Small intestine (tissue), 7 donors: ENCODE data around the gene MARCO. TPM values are rescaled to one million over a fixed set of nuclear protein-coding genes. Genes with fewer than 3 reads are reported as not detected.
A peak's percentile ranks its signal among the peaks of the same experiment; 100 is the strongest.

ENCODE experiments used
- DNase-seq, 2 donors: peaks; one replicate each; pipeline versions ENCODE4 v3.0.0 to v3.0.0-alpha.2; 2013
- FAIRE-seq: peaks from 2 replicates; lab custom pipeline; 2012; peaks lifted over from hg19 to GRCh38; lab: Jason Lieb, UNC
- H3K27ac ChIP-seq, 3 donors: one replicate each; pipeline ENCODE4 v1.5.1; 2013; ENCODE audit warnings: low read length in 2 of 3, mild to moderate bottlenecking in 2 of 3, control low read depth in 1 of 3, inconsistent platforms in 1 of 3, low read depth in 1 of 3, moderate library complexity in 1 of 3
- H3K27me3 ChIP-seq, 3 donors: one replicate each; pipeline ENCODE4 v1.6.1; 2013; ENCODE audit warnings: low read length in 3 of 3, inconsistent platforms in 1 of 3; ENCODE audit not compliant: control insufficient read depth in 3 of 3, insufficient read depth in 3 of 3
- H3K36me3 ChIP-seq, 3 donors: one replicate each; pipeline ENCODE4 v1.6.1; 2013; ENCODE audit warnings: low read length in 3 of 3, inconsistent platforms in 1 of 3, low read depth in 1 of 3, mild to moderate bottlenecking in 1 of 3, moderate library complexity in 1 of 3; ENCODE audit not compliant: control insufficient read depth in 3 of 3, insufficient read depth in 2 of 3
- H3K4me1 ChIP-seq, 3 donors: one replicate each; pipeline ENCODE4 v1.6.1; 2013; ENCODE audit warnings: low read length in 2 of 3, inconsistent platforms in 1 of 3, low read depth in 1 of 3, mild to moderate bottlenecking in 1 of 3, moderate library complexity in 1 of 3; ENCODE audit not compliant: control insufficient read depth in 3 of 3, insufficient read depth in 2 of 3
- H3K4me3 ChIP-seq, 3 donors: one replicate each; pipeline ENCODE4 v1.5.1; 2013; ENCODE audit warnings: low read length in 3 of 3, control low read depth in 1 of 3, inconsistent platforms in 1 of 3, low read depth in 1 of 3, mild to moderate bottlenecking in 1 of 3, moderate library complexity in 1 of 3
- H3K9me3 ChIP-seq, 2 donors: one replicate each; pipeline ENCODE4 v1.6.1; 2013; ENCODE audit warnings: low read depth in 1 of 2, low read length in 1 of 2; ENCODE audit not compliant: control insufficient read depth in 2 of 2, insufficient read depth in 1 of 2
- WGBS, 3 donors: extraction: QIAGEN DNeasy Blood & Tissue Kit; methylation state at CpG; one replicate each; pipeline ENCODE4 v1.1.7; 2013; 5-methylcytosine and 5-hydroxymethylcytosine counted together
- polyA plus RNA-seq, 4 donors: library from polyadenylated mRNA; stranded (reverse) in 3 of 4; unstranded in 1 of 4; fragments of 200-250 nt in 3 of 4; fragments of 120-200 nt in 1 of 4; gene quantifications; one replicate each; pipeline versions ENCODE4 v1.2.1 to v1.2.3, GENCODE V29; 2013
- donor health status: healthy with polysubstance abuse.
- donor health status: control.
- donor health status: control.
- donor health status: Bipolar disorder and iron deficiency.
- donor health status: healthy.

Gene MARCO
- polyA plus RNA-seq, 4 donors = 0.03 to 13.4 (median 2.2) TPM

- WGBS, 3 donors = 43 to 59% (median 44%) methylated on average over 2 of the region's 2 CpGs
- Histone ChIP-seq H3K36me3 (no peaks in the 10 kb centered on the region), H3K9me3 (peaks cover 0 to 3% of the 10 kb centered on the region in 2 donors), H3K4me1 (no peaks in the 10 kb centered on the region), H3K27ac (no peak overlapping the region), H3K4me3 (no peak overlapping the region), H3K27me3 (peaks cover 0 to 34% (median 8%) of the 10 kb centered on the region in 3 donors)
- FAIRE-seq (no peak), DNase-seq (peak in 1 of 2 donors; percentile 10)
These were observed 66.1 kb downstream of the MARCO start for GRCh38 chr2:119008108-119008507.

GRCh38 chr2:119009110-119009509, 67.1 kb downstream of the MARCO start:
- H3K4me3 ChIP-seq = no peak overlapping the region
- H3K27ac ChIP-seq = no peak overlapping the region
- H3K27me3 ChIP-seq = peaks cover 0 to 35% (median 8%) of the 10 kb centered on the region in 3 donors
- no peaks in the 10 kb centered on the region for H3K36me3 ChIP-seq
- no peaks in the 10 kb centered on the region for H3K4me1 ChIP-seq
- FAIRE-seq = no peak
- H3K9me3 ChIP-seq = peaks cover 0 to 3% of the 10 kb centered on the region in 2 donors
- DNase-seq = no peak
- 64 to 66% (median 65%) methylated on average over 3 of the region's 3 CpGs for WGBS, 3 donors

GRCh38 chr2:119010336-119010735, 68.3 kb downstream of the MARCO start:
- FAIRE-seq = no peak
- Histone ChIP-seq H3K27me3 (peaks cover 0 to 35% (median 8%) of the 10 kb centered on the region in 3 donors), H3K9me3 (no peaks in the 10 kb centered on the region), H3K27ac (no peak overlapping the region), H3K4me3 (no peak overlapping the region), H3K4me1 (no peaks in the 10 kb centered on the region), H3K36me3 (no peaks in the 10 kb centered on the region)
- WGBS, 3 donors = 63 to 78% (median 63%) methylated on average over 9 of the region's 9 CpGs
- no peak for DNase-seq

DNA sequence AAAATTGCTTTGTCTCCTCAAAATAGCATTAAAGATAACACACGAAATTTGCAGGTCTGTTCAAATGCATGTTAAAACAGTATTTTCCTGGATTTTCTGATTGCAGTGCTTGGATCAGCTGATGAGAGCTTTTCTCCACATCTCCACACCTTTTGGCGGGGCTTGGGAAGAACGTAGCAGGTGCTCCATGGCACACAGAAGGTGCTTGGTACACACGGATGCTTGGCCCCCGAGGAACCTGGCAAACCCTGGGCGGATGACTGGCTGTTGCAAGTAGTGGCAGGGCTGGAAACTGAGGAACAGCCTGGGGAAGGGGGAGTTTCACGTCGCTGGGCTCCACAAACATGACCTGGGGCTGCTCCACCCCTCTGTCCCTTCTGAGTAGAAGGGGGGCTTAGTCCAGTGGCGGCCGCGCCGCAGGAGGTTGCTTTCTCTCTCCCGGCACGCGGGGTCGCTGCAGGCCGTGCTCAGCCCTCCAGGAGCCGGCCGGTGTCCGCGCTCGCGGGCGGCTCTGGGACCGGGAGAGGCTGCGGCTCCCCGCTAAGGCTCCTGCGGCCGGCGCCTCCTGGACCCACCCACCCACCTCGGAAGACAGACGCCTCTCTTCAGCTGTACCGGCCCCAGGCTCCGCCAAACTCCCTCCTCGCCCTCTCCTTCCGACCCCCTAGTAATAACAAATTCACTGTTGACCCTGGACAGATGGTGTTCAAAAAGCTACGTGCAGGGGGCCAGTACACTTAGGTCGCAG, 69.3 kb downstream of the MARCO start:
- WGBS, 3 donors = 10 to 14% (median 11%) methylated on average over 27 to 38 of the region's 38 CpGs
- Histone ChIP-seq H3K4me3 (no peak overlapping the region), H3K4me1 (no peaks in the 10 kb centered on the region), H3K9me3 (no peaks in the 10 kb centered on the region), H3K27ac (no peak overlapping the region), H3K36me3 (no peaks in the 10 kb centered on the region), H3K27me3 (peaks cover 0 to 34% (median 8%) of the 10 kb centered on the region in 3 donors)
- DNase-seq (peak; percentile 8 to 58), FAIRE-seq (no peak)

- no peak for DNase-seq
- Histone ChIP-seq H3K4me3 (no peak overlapping the region), H3K4me1 (no peaks in the 10 kb centered on the region), H3K27me3 (peaks cover 0 to 30% (median 8%) of the 10 kb centered on the region in 3 donors), H3K27ac (no peak overlapping the region), H3K36me3 (no peaks in the 10 kb centered on the region), H3K9me3 (no peaks in the 10 kb centered on the region)
- WGBS, 3 donors = 62 to 76% (median 68%) methylated on average over 5 of the region's 5 CpGs
- no peak for FAIRE-seq
These were observed 69.9 kb downstream of the MARCO start for GRCh38 chr2:119011910-119012209.

GRCh38 chr2:119012345-119013301, 70.6 kb downstream of the MARCO start:
- WGBS, 3 donors = 84 to 88% (median 85%) methylated on average over 11 of the region's 11 CpGs
- Histone ChIP-seq H3K4me3 (no peak overlapping the region), H3K9me3 (no peaks in the 10 kb centered on the region), H3K27ac (no peak overlapping the region), H3K4me1 (no peaks in the 10 kb centered on the region), H3K36me3 (no peaks in the 10 kb centered on the region), H3K27me3 (peaks cover 0 to 30% (median 8%) of the 10 kb centered on the region in 3 donors)
- FAIRE-seq (no peak), DNase-seq (no peak)

DNA sequence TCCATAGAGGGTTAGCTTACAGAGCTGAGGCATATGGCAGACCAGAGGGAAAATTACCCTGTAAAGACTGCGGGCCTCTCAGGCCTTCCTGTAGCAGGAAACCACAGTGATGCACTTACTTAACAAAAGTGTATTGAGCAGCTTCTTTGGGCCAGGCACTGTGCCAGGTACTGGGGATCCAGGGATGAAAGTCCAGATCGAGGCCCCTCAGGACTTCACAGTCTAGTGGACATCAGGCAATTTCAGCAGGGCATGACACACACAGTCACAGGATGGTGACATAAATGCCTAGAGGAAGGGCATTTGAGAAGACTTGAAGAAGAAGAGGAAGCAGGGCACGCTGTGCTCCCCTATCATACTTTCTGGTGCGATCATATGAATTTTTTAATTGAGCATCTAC, 71.7 kb downstream of the MARCO start:
- H3K27me3 ChIP-seq = peaks cover 0 to 26% (median 8%) of the 10 kb centered on the region in 3 donors
- no peak overlapping the region for H3K4me3 ChIP-seq
- no peak overlapping the region for H3K27ac ChIP-seq
- no peaks in the 10 kb centered on the region for H3K9me3 ChIP-seq
- no peak for FAIRE-seq
- H3K4me1 ChIP-seq = no peaks in the 10 kb centered on the region
- 77 to 80% (median 78%) methylated on average over 4 of the region's 4 CpGs for WGBS, 3 donors
- DNase-seq = no peak
- no peaks in the 10 kb centered on the region for H3K36me3 ChIP-seq

GRCh38 chr2:119015845-119016244, 73.9 kb downstream of the MARCO start:
- Histone ChIP-seq H3K36me3 (no peaks in the 10 kb centered on the region), H3K4me3 (no peak overlapping the region), H3K27me3 (peaks cover 0 to 17% (median 6%) of the 10 kb centered on the region in 3 donors), H3K9me3 (no peaks in the 10 kb centered on the region), H3K4me1 (no peaks in the 10 kb centered on the region), H3K27ac (no peak overlapping the region)
- WGBS, 3 donors = 22 to 44% (median 37%) methylated on average over 13 of the region's 13 CpGs
- DNase-seq = no peak
- FAIRE-seq = no peak
